Fibroblast of skin of left biceps (primary cell): ENCODE data around the gene EZH1.

ENCODE experiments used
- DNase-seq, 2 experiments: peaks; one replicate each; pipeline ENCODE4 v3.0.0-alpha.2; 2013; ENCODE audit warnings: low read depth in 2 of 2

EZH1 gene

GRCh38 chr17:42709561-42709960 is 35.3 kb downstream of the EZH1 start:
- no peak for DNase-seq

- DNase-seq = no peak
Measured at GRCh38 chr17:42708588-42708987, 36.3 kb downstream of the EZH1 start.

GRCh38 chr17:42706732-42707131 is 38.1 kb downstream of the EZH1 start:
- no peak for DNase-seq

GRCh38 chr17:42704837-42705494 is 39.9 kb downstream of the EZH1 start:
- DNase-seq = no peak

- DNase-seq = no peak
Measured at GRCh38 chr17:42704490-42704836, 40.4 kb downstream of the EZH1 start.

- no peak for DNase-seq
Measured at GRCh38 chr17:42702446-42702845, 42.4 kb downstream of the EZH1 start.

GRCh38 chr17:42700586-42701289 is 44.1 kb downstream of the EZH1 start:
- no peak for DNase-seq

- DNase-seq = no peak
Measured at GRCh38 chr17:42699415-42699740, 45.5 kb downstream of the EZH1 start.

- DNase-seq = peak; percentile 75 to 78
Measured at GRCh38 chr17:42698736-42699414, 46.0 kb downstream of the EZH1 start.

GRCh38 chr17:42697108-42697811 is 47.6 kb downstream of the EZH1 start:
- no peak for DNase-seq

- no peak for DNase-seq
Measured at GRCh38 chr17:42695500-42695899, 49.3 kb downstream of the EZH1 start.

GRCh38 chr17:42694524-42694923 is 50.3 kb downstream of the EZH1 start:
- DNase-seq = no peak

GRCh38 chr17:42692489-42692888 is 52.4 kb downstream of the EZH1 start:
- no peak for DNase-seq

GRCh38 chr17:42691021-42691545 is 53.8 kb downstream of the EZH1 start:
- no peak for DNase-seq

GRCh38 chr17:42690596-42690995 is 54.2 kb downstream of the EZH1 start:
- DNase-seq = no peak

GRCh38 chr17:42687707-42688320 is 57.0 kb downstream of the EZH1 start:
- no peak for DNase-seq

GRCh38 chr17:42686520-42687128 is 58.2 kb downstream of the EZH1 start:
- no peak for DNase-seq

GRCh38 chr17:42685831-42686230 is 59.0 kb downstream of the EZH1 start:
- DNase-seq = no peak

- DNase-seq = no peak
Measured at GRCh38 chr17:42684929-42685556, 59.8 kb downstream of the EZH1 start.

GRCh38 chr17:42683407-42684034 is 61.3 kb downstream of the EZH1 start:
- DNase-seq = no peak
